ENCODE results near the gene SELENOI.
"Not testable (repeated sequence)": the region's sequence is repeated elsewhere in the genome, so short reads cannot be mapped to it uniquely, and the experiment has no call there.

Gene SELENOI, protein sequence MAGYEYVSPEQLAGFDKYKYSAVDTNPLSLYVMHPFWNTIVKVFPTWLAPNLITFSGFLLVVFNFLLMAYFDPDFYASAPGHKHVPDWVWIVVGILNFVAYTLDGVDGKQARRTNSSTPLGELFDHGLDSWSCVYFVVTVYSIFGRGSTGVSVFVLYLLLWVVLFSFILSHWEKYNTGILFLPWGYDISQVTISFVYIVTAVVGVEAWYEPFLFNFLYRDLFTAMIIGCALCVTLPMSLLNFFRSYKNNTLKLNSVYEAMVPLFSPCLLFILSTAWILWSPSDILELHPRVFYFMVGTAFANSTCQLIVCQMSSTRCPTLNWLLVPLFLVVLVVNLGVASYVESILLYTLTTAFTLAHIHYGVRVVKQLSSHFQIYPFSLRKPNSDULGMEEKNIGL

DNA sequence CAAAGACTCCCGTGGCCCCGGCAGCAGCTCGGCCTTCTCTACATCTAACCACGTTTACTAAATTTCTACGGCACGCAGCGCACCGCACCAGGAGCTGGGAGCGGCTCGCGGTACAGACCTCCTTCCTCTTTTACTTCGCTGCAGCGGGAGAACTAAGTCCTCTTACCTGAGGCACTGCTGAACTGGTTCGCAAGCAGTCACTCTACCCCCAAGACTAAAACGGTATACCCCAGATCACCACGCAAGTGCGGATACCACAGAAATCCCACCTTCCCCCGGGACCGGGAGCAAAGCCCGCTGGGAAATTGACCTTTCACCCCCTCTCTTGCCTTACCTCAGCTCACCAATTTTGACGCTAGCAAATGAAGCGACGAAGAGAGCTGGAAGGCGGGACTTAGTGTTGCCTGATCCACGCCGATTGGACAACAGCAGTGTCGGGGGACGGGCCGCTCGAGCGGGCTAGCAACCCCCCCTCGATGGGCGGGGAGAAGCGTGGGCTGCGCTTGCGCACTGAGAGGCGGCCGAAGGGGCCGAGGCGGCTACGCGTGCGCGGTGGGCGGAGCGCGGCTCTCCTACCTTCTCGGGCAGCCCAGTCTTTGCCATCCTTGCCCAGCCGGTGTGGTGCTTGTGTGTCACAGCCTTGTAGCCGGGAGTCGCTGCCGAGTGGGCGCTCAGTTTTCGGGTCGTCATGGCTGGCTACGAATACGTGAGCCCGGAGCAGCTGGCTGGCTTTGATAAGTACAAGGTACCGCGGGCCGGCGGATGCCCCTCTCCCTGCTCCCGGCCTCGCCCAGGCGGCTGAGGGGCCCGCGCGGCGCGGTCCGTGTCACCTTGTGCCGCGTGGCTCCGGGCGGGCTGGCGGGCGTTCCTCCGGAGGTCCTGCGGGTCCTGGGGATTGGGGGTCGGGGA lies at the start of gene SELENOI:
TSS of gene SELENOI (plus strand) at position 599 of the 909 bp plus-strand sequence. CDS start at position 689, 90 bp downstream.
- DNase-seq, result peak; percentile 95

- no peak for DNase-seq
Measured at GRCh38 chr2:26297061-26297460, 48.9 kb upstream of the SELENOI start.

- no peak for DNase-seq
Measured at GRCh38 chr2:26298286-26298637, 47.7 kb upstream of the SELENOI start.

GRCh38 chr2:26298638-26299393 lies 47.1 kb upstream of the SELENOI start:
- DNase-seq, result no peak

DNA sequence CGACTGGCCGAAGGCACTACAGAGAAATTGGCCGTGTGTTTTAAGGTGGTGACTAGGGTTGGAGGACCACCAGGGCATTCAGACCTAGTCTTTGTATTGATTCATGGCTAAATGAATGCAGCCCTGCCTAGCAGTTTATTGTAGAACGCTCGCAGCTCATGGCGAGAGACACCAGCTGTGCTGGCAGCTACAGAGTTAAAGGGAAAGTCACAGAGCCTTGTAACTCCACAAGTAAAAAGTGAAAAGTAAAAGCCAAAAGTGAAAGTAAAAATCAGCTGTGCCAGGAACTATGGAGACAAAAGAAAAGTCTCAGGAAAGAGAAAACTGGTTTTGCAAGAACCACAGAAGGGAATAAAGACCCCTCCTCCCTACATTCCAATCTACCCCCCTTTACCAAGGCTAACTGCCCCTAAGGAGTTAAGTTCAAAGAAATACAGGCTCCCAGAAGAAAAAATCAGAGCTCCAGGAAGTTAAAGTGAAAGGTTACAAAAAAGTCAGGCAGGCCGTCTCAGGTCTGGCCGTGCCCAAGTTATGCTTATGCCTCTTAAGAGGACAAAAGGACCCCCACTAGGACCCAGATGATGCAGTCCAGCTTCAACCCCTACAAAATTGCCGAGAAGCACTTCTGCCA lies 46.4 kb upstream of the SELENOI start:
- DNase-seq, result no peak

DNA sequence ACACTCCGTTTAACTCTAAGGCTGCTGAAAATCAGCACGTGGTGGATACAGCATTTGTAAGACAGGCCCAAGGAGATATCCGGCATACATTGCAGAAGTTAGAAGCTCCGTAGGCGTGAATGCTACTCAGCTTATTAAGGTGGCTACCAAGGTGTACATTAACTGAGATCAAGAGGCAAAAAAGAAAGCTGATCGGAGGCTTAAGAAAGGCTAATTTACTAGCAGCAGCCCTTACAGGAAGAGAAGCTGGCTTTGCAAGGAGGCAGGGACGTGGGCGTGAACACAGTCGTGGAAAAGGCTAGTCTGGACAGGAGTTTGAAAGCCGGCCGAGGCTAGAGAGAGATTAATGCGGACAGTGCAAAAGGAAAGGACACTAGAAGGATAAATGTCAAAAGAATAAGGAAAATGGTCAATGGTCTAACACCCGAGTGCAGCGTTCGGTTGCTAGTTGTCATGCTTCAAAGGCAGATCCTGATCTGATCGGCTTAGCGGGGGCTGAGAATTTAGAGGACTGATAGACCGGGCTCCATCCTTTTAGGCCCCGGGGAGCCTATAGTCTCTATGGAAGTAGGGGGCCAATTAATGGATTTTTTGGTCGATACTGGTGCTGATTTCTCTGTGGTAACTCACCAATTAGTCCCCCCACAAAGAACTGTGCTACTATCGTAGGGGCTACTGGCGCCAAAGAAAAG lies 45.6 kb upstream of the SELENOI start:
- no peak for DNase-seq

DNA sequence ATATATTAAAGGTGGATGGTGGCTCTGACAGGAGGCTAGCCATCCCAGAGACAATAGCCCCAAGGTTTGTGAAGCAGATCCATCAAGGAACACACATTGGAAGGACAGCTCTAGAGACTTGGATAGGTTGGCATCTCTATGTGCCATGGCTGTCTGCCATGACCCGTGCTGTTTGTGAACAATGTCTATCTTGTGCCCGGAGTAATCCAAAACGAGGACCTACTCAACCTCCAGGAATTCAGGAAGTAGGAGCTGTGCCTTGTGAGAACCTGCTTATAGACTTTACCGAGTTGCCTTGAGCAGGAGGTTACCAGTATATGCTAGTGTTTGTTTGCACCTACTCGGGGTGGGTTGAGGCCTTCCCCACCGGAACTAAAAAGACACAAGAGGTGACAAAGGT lies 43.1 kb upstream of the SELENOI start:
- DNase-seq, result no peak

GRCh38 chr2:26305094-26305493 lies 40.8 kb upstream of the SELENOI start:
- not testable (repeated sequence) for DNase-seq

GRCh38 chr2:26305540-26305939 lies 40.4 kb upstream of the SELENOI start:
- DNase-seq, result no peak

GRCh38 chr2:26309921-26310320 lies 36.0 kb upstream of the SELENOI start:
- no peak for DNase-seq

- no peak for DNase-seq
Measured at GRCh38 chr2:26312471-26312870, 33.5 kb upstream of the SELENOI start.

- no peak for DNase-seq
Measured at GRCh38 chr2:26313446-26313845, 32.5 kb upstream of the SELENOI start.

- DNase-seq, result no peak
Measured at GRCh38 chr2:26314243-26314642, 31.7 kb upstream of the SELENOI start.

DNA sequence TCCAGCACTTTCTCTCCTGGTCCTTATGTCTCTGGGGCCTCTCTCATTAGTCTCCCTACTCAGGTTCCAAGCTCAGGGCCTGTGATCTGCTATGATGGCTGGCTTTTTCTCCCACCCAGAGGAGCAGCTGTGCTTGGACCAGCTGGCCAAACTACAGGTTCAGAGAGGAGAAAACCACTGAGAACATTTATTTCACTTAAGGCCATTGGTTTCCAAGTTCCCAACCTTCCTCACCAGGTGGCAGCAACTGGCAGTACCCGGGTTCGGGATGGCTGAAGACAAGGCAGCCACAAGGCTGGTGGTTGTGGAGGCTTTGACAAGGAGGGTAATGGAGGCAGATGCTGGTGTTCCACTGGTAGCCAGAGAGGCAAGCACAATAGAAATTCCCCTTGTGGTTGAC lies 29.9 kb upstream of the SELENOI start:
- no peak for DNase-seq

- no peak for DNase-seq
Measured at GRCh38 chr2:26316845-26317244, 29.1 kb upstream of the SELENOI start.

DNA sequence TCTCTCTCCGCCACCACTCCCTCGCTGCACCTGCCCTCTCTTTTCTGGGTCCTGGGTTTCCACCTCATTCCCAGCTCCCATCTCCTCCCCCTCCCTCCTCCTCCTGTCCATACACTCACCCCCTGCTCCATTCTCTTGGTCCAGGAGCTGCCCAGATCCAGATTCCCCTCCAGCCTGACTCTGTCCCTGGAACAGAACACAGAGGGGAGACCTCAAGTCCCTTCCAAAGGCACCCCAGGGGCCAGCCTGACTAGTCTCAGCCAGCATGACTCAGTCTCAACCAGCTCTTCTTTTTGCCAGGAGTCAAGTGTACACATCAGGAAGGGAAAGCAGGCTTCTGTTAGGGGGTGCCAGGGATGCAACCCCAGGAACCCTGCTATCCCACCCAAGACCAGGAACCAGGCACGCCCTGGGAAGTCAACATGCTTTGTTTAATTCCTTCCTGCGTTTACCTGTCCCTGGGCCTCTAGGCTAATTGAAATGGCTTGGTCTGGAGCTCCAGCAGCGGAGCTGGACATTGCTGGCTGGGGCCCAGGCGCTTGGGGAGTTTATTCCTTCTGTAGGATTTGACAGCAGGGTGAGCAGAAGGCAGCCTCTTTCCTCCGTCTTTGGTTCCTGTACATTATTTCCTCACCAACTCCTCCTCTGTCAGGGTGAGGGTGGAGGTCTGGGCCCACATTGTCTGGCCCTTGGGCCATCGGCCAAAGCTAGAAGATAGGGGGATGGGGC lies 28.4 kb upstream of the SELENOI start:
- DNase-seq, result no peak

- DNase-seq, result no peak
Measured at GRCh38 chr2:26318950-26319349, 27.0 kb upstream of the SELENOI start.

DNA sequence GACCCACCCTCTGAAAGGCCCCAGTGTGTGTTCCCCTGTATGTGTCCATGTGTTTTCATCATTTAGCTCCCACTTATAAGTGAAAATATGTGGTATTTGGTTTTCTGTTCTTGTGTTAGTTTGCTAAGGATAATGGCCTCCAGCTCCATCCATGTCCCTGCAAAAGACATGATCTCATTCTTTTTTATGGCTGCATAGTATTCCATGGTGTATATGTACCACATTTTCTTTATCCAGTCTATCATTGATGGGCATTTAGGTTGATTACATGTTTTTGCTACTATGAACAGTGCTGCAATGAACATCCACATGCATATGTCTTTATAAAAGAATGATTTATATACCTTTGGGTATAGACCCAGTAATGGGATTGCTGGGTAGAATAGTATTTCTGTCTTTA lies 21.5 kb upstream of the SELENOI start:
- DNase-seq, result not testable (repeated sequence)

DNA sequence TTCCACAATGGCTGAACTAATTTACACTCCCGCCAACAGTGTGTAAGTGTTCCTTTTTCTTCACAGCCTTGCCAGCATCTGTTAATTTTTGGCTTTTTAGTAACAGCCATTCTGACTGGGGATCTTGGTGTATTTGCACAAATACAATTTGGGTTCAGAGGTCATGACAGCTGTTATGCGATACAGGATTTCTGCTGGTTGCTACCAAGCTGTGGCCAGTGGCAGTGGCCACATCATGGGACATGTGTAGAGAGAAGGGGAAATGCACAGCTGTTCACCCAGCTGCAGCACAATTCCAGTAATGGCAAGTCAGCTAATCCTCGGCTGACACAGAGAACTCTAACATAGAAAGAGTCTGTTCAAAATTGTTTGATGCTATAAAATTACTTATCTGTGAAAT lies 21.0 kb upstream of the SELENOI start:
- DNase-seq, result no peak

DNA sequence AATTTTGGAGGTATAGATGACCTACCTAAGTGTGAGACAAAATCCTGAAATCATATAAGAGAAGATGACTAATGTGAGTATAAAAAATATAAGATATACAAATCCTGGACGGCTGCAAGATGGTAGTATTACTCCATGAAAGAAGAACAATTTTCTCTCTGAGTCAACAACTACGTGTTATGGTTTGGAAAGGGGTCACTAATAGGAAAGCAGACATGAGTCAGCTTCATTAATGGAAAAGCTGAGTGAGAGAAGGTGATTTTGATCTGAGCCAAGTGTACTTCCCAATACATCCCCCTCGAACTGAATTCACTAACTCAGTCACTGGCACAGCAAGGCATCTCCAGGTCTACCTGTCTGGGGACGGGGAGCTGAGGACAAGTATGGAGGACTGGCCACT lies 20.1 kb upstream of the SELENOI start:
- DNase-seq, result no peak

DNA sequence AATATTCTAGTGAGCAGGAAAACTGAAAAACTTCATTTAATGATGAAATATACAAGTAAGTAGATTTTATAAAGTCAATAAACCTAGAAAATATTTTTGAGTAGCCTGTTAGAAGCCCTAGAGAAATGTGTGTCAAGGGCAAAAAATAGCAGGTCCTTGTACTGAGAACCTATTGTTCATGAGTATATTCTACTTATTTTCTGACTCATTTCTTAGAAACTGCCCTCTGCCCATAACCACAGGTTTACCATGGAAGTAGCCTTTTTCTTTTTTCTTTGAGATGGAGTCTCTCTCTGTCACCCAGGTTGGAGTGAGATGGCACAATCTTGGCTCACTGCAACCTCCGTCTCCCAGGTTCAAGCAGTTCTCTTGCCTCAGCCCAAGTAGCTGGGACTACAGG lies 19.4 kb upstream of the SELENOI start:
- no peak for DNase-seq

Data from NCI-H2029 treated with DMSO at 0.1 percent for 48 hours (cell line).